GM19468 (cell line): Measurements from ENCODE around the gene SOX6.

ENCODE experiments used
- ATAC-seq: cut with Tn5 transposase; IDR thresholded peaks from one replicate; pipeline ENCODE4 v1.9.1; 2021; ENCODE audit warnings: mild to moderate bottlenecking, moderate library complexity, moderate number of reproducible peaks; ENCODE audit not compliant: unreplicated experiment; ENCODE audit errors: extremely low read depth

The SOX6 gene

DNA sequence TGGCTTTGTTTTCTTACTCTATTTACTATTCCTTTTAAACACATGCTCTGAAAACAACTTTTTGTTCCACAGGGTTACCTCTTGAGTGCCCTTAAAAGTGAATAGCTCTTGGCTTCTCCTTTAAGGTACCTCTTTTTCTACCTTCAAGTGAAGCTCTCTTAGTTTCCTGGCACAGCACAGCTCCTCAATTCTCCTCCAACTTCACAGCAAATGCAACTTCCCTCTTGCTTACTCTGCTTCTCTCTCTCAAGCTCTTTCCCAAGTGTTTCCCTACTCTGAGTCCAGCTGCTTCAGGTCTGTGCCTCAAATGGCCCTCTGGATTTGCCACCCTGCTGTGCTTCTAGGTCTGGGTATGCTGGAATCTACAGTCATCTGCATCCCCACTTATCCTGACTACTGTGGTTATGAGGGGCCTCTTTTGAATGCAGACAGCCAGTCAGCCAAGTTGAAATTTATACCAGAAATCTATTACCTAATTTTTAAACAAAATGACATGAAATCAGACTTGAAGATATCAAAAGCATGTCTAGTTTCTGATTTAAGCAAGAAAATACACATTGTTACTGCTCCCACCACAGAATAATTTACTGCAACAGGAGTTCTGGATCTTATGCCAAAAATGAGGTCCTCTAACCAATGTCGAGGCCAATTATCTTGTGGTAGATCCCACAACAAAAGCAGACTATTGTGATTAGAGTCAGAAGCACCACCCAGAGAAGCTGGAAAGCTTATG, 371.1 kb downstream of the SOX6 start:
- ATAC-seq = no peak

DNA sequence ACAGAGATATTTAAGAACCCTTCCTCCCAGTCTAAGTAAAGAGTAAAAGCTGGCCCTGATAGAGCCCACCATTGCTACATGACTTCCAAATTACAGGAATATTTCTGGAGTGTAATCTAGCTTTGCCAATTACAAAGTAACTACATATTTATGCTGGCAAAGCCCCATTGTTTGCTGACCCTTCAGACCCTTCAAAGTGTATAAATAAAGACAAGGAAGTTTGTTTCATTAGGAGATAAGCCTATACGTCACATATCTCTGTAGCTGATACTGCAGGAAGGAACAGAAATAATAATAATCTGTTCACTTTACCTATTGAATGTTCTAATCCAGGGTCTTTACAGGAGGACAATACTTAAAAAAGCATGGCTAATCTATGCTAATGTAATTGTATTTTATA, 375.1 kb downstream of the SOX6 start:
- ATAC-seq = no peak

DNA sequence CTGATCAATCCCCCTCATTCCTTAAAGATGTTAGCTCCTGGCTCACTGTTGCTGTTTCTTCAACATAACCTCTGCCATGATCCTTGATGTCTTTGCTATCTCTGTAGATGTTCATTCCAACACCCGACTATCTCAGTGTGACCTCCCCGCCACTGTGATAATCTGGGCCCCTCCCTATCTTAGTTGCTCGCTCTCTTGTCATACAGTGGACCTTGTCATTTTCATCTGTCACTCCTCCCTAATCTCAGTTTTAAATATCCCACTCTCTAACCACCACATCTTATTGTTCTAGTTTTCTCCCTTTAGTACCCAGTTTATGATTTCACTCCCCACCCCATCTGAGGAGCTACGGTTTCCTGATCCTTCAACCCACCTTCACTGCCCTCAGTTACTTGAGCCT, 379.2 kb downstream of the SOX6 start:
- no peak for ATAC-seq

DNA sequence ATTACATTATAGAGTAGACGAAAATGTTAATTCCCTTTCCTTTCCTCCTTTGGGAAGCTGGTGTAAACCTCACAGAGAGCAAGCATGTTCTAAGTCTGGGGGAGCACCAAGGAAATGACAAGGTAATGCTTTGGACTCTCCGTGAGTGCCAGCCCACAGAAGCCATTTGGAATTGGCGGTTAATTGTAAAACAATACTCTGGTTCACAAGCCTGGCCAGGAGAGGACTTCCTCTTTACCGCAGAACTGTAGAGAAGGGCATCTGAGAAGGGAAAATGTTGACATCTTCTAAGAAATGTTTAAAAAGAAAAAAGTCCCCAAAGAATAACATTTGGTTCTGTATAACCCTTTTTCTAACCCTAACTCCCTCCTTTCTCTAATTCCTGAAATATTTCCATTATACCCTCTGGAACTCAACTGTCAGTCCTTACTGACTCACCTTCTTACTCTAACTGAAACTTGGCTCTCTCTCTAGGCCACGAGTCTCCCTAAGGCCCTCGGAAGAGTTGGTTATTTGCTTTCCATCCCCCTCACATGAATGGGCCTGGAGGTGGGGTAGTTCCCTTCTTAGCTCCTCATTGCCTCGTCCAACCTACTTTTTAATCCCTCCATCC, 379.8 kb downstream of the SOX6 start:
- ATAC-seq = no peak

DNA sequence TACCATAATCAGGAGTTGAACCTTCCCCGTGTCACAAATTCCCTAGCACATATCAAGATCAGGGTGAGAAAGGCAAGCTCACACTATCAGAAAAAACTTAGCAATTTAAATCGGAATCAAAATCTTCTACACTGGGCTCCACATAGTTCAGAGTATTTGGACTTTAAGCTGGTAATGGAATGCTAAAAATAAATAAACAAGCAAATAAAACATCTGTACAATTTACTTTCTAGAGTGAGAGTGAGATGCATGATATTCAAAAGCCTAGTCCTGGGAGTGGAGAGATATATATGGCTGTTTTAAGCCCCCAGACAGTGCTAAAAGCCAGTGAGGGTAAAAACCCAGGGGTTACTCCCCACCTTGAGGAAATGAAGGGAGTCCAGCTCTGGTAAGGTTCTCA, 380.6 kb downstream of the SOX6 start:
- no peak for ATAC-seq

DNA sequence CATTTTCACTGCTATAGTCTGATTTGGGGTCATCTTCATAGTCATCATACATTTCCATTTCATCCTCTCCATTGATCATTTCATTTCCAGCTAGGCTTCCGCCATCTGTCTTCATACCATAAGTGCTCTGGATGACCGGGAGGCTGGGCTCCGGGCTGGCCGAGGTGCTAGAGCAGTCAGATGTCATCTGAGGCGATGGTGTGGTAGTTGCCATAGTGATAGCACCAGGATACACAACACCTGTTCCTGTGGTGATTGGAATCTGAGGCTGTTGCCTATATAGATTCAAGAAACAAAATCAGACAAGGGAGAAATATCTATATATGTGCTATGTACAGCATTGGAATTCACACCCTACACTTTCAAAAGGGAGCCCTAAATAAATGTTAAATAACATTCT, 383.5 kb downstream of the SOX6 start:
- ATAC-seq = no peak

DNA sequence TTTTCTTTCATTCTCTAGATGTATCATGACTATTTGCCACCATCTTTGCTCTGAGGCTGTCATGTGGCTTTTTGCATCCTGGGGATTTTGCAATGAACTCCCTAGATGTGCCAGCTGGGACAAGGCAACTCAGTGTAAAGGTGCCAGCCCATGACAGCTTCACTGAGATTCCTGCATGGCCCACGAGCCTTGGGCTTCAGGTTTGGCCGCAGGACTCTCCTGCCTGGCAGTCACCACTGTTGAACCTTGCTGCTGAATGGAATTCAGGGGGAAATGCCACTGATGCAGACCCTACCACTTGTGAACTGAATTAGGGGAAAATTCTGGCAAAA, 385.2 kb downstream of the SOX6 start:
- ATAC-seq = no peak

DNA sequence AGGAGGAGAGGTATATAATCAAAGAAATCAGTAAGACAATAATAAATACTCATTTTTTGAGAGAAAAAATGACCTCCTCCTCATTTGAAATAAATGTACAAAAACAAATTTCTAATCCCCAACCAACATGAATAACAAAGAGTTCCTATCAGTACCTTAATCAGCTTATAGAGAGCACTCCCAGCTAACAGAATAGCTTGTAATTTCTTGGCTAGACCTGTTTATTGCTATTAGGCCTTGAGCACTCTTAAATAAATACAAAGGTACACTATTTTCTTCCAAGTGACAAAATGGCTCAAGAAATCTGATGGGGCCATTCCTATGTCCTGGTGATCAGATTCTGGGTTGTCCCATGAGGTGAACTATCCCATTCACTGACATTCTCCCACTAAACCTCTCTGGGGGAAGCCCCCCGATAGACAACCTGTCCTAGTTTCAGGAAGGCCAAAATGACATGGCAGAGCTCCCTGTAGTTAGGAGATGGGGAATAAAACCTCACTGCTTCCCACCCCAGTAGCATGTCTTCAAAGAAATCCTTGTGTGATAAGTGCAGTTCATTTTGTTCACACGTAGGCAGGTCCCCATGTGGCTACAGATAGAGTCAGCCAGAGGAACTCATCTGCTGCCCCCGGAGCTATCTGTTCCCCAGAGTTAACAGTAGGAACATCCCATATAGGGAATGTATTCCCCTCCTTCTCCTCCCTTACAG, 385.7 kb downstream of the SOX6 start:
- ATAC-seq = no peak

DNA sequence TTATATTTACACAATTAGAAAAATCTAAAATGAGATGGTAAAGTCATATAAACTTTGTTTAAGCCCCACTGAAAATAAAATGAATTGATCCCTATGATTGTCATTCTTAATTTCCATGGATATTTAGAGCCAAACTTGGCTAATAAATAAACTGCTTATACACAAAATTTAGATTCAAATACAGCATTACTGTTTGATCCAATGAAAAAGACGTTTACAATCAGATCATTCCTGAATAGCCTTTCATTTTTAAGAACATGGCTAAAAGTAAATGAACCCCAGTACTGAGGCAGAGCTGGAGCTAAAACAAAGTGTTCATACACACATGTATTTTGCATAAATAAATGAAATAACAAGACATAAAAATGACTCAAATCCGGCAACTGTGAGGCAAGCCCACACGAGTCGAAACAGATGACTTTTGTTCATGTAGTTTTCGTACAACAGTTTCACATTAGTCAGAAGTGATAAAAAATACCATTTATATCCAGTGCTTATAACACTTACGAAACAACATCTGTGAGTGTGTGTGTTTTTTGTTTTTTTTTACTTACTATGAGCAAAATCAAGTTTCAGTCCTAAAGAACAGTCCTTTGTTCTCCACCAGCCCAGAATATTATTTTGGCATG, 386.5 kb downstream of the SOX6 start:
- ATAC-seq = no peak

DNA sequence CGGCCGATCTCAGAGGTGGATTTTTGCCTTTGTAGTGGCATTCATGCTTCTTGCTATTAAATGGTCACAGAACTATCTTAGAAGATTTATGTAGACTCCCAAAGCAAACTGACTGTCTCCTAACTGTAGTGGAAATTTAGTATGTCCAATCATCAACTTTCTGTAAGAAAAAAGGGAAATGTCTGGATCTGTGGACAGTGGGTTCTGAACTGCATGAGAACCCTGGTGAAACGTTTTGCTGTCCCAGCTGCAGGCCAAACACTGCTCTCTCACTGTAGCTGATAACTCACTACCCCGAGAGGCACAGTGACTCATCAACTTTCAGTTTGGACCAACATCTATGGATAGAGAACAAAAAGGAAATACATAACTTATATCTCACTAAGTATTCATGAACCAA, 387.1 kb downstream of the SOX6 start:
- no peak for ATAC-seq

DNA sequence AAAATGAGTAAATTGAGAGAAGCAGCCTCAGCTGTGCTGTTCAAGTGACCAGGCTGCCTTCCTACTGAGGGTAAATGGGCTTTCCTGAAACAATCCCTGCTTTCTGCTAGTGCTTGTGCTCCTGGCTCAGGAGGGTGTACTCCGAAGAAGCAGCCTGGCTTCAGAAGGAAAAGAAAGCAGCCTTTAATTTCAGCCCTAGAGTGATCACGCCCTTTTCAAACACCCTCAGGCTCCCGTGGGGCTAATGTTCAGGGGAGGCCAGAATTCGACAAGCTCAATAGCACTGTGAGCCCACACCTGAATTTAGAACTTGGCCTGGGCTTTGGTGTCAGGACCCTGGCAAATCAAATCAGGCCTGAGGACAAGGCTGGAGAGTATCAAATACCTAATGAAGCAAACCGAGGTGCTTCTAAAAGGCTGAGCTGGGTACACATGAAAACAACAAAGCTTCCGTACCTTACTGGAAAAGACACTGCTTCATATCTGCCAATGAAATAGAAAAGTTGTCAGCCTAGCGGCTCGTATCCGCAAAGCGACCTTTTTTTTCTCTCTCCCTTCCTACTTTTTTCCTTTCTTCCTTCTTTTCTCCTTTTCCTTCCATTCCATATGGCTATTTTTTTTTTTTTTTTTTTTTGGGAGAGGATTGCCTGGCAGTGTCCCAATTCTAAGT, 387.8 kb downstream of the SOX6 start:
- no peak for ATAC-seq

DNA sequence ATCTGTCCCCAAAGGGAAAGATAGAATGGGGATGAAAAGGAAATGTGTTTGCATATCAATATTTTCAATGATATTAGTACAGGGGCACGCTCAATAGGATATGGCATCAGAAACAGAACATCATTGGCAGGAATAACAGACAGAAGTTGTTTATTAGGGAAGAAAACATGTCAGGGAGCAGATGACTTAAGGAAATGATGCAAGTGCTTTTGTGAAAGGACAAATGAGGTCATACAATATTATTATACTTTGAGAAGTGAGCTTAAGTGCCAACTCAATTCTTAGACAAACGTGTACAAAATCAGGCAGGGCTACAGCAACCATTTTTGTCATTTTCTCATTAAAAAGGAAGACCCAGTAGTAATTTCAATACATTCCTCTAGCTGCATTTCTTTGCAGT, 388.4 kb downstream of the SOX6 start:
- no peak for ATAC-seq

DNA sequence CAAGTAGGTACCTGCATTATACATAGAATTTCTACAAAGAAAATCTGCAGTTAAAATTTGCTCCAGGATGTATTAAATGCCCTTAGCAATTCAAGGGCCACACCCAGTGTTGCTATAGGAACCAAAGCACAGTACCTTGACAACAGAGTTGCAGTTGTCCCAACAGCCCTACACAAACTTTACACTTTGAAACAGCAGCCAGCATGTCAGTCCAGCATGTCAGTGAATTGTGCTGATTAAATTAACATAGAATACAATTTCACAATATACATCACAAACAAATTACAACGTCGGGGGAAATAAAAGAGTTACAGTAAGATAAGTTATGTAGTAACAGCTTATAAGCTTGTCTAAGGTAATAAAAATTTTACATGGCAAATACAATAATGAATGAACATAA, 389.2 kb downstream of the SOX6 start:
- no peak for ATAC-seq

DNA sequence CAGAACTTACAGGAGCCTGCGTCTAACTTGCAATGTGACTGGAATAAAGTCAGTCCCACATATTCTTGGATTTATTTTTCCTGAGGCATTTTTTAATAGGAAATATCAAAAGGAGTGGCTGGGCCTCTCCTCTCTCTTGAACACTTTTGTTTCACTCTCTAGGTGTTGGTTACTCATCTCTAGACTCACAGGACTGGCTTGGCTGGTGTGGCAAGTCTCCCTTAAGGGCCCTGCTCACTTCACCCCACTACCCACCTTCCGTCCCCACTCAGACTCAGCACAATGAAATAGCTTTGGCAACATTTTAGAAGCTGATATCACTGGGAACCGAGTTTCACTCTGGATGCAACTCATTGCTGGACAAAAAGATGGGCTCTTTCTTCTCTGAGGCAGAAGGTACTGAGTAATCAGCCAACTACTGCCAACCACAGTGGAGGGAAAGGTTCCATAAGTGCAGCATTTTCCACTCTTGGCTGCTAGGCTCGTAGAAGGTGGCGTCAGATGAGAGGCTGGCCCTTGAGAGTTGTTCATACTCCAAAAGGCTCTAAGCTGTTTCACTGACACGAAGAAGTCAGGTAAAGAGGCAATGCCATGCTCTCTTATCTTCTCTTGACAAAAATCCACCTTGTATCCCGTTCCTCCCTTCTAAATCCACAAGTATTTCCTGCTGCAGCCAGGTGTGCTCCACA, 390.6 kb downstream of the SOX6 start:
- ATAC-seq = no peak

DNA sequence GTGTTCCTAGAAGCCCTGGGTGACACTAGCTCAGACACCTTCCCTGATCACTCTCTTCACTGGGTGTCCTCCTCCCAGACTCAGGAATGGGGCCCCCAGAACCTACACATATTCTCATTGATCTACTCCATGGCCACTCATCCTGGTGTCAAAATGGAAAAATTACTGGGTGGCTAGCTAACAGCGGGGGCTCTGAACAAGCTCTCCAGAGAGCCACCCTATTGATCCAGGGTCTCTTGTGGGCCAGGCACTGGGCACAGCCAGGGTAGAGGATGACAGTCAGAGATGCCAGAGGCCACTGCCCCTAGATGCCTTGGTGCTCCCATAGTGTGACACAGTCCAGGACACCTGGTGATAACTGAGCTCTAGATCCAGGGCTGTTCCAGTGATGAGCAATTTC, 393.1 kb downstream of the SOX6 start:
- no peak for ATAC-seq

DNA sequence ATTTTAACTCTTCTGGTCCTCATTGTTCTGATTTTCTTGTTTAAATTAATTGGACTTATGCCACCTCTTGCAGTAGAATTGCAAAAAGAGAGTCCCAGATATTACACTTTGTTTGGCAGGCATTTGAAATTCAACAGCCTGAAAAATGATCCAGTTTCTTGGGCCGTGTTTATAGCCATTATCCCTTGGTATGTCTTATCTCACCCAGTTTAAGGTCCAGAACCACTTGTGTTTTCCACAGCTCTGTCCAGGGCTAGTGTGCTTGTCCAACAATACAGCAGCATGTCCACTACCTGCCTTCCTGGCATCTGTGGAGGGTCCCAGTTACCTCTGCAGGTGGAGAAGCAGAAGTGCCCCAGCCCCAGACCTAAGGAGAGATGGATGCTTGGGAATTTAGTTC, 397.4 kb downstream of the SOX6 start:
- no peak for ATAC-seq

DNA sequence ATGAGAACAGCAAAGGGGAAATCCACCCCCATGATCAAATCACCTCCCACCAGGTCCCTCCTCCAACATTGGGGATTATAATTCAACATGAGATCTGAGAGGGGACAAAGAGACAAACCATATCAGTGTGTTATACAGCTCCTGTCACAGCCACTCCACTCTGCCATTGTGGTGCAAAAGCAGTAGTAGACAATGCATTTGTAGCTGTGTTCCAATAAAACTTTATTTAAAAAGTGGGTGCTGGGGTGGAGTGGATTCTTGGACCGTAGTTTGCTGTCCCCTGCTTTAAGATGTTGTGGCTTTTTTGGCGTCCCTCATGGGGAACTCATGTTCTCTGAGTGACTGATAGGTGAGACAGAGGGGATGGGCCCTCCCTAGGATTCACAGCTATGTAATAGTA, 399.1 kb downstream of the SOX6 start:
- no peak for ATAC-seq

DNA sequence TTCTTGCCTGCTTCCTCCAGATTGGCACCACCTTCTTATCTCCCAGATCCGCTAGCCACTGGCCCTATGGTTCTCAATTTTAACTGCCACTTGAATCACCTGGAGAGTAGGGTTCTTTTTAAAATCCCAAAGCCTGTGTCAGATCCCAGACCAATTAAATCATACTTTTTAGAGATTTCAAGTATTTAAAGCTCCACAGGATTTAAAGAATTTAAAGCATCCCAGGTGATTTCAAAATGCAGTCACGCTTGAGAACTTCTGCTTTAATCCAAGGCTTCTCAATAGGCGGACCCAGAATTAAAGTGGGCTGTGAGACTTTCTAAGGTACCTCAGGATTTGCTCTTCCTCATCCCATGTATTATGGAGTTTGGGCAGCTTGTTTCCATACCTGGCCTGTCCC, 400.0 kb downstream of the SOX6 start:
- ATAC-seq = no peak

DNA sequence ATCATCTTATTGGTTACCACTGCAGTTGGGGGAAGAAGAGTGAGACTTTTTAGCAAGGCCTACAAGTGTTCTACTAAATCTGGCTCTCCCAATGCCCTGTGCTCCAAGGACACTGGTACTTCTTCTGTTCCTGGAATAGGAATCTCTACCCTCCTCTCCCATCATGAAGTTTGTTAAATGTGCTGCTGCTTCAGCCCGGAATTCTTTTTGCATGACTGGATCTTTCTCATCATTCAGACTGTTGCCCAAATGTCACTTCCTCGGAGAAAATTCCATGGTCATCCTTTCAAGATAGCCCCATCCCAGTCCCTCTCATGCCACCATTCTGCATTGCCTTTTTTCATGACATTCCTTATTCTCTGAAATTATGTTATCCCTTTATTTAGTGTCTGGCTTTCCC, 400.8 kb downstream of the SOX6 start:
- ATAC-seq = no peak
